A549 (cell line): ENCODE data around the gene SALL1.

Source experiments
- EHF ChIP-seq: fragments of 250-450 bp; sonication (Bioruptor Pico); IDR thresholded peaks from 2 replicates; pipeline ENCODE4 v1.5.0; 2020; ENCODE audit warnings: mild to moderate bottlenecking
- EP300 ChIP-seq, 2 experiments: fragments of >200 bp; sonication (Bioruptor Twin); formaldehyde crosslinking; IDR thresholded peaks; 2 replicates in 1 of 2; 3 replicates in 1 of 2; pipeline ENCODE4 v1.6.1; 2016 to 2017
- FOSL2 ChIP-seq, 2 experiments: fragments of 450-650 bp in 1 of 2; fragments of >200 bp in 1 of 2; sonication (Bioruptor Twin) in 1 of 2; formaldehyde crosslinking; IDR thresholded peaks; 2 replicates each; pipeline versions ENCODE4 v1.5.0 to v1.6.1; 2016 to 2020; ENCODE audit warnings: mild to moderate bottlenecking in 1 of 2, moderate library complexity in 1 of 2
- HMGXB4 ChIP-seq: fragments of 250-450 bp; sonication (Bioruptor Pico); IDR thresholded peaks from 2 replicates; pipeline ENCODE4 v1.5.0; 2021; ENCODE audit warnings: mild to moderate bottlenecking, moderate library complexity, borderline replicate concordance
- JUNB ChIP-seq: fragments of >200 bp; sonication (Bioruptor Twin); formaldehyde crosslinking; IDR thresholded peaks from 2 replicates; pipeline ENCODE4 v1.6.1; 2016
- POLR2A ChIP-seq: IDR thresholded peaks from 2 replicates; pipeline ENCODE4 v1.6.1; 2012; ENCODE audit warnings: mild to moderate bottlenecking, low read length
- TF ChIP-seq, protein P1 (sequence below): fragments of >200 bp; sonication (Bioruptor Twin); formaldehyde crosslinking; IDR thresholded peaks from 3 replicates; pipeline ENCODE4 v1.5.1; 2016
- TF ChIP-seq, protein P2 (sequence below): fragments of >200 bp; sonication (Bioruptor Twin); formaldehyde crosslinking; IDR thresholded peaks from 3 replicates; pipeline ENCODE4 v1.6.1; 2016

GRCh38 chr16:51138178-51138577, 12.9 kb downstream of the SALL1 start:
- TF ChIP-seq, protein P1, sequence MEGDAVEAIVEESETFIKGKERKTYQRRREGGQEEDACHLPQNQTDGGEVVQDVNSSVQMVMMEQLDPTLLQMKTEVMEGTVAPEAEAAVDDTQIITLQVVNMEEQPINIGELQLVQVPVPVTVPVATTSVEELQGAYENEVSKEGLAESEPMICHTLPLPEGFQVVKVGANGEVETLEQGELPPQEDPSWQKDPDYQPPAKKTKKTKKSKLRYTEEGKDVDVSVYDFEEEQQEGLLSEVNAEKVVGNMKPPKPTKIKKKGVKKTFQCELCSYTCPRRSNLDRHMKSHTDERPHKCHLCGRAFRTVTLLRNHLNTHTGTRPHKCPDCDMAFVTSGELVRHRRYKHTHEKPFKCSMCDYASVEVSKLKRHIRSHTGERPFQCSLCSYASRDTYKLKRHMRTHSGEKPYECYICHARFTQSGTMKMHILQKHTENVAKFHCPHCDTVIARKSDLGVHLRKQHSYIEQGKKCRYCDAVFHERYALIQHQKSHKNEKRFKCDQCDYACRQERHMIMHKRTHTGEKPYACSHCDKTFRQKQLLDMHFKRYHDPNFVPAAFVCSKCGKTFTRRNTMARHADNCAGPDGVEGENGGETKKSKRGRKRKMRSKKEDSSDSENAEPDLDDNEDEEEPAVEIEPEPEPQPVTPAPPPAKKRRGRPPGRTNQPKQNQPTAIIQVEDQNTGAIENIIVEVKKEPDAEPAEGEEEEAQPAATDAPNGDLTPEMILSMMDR, result no peak
- TF ChIP-seq, protein P2, sequence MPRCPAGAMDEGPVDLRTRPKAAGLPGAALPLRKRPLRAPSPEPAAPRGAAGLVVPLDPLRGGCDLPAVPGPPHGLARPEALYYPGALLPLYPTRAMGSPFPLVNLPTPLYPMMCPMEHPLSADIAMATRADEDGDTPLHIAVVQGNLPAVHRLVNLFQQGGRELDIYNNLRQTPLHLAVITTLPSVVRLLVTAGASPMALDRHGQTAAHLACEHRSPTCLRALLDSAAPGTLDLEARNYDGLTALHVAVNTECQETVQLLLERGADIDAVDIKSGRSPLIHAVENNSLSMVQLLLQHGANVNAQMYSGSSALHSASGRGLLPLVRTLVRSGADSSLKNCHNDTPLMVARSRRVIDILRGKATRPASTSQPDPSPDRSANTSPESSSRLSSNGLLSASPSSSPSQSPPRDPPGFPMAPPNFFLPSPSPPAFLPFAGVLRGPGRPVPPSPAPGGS, result no peak
- TF ChIP-seq HMGXB4 (CRISPR knock-in tag) (no peak), JUNB (no peak), POLR2A (no peak), FOSL2 (IDR thresholded peaks at IDR 0.05) (no peak), FOSL2 (CRISPR knock-in tag; IDR thresholded peaks at IDR 0.05) (no peak), EP300 (IDR thresholded peaks at IDR 0.05) (no peak), EHF (CRISPR knock-in tag) (no peak)
